ENCODE data around the gene ARL6IP1.
"Not testable (repeated sequence)": the region's sequence is repeated elsewhere in the genome, so short reads cannot be mapped to it uniquely, and the experiment has no call there.

ARL6IP1 gene

GRCh38 chr16:18742870-18743269 lies 58.5 kb downstream of the ARL6IP1 start:
- not testable (repeated sequence) for H3K4me1 Mint-ChIP-seq, H3K4me3 Mint-ChIP-seq, H3K36me3 Mint-ChIP-seq, H3K9me3 Mint-ChIP-seq, H3K27ac Mint-ChIP-seq, H3K27me3 Mint-ChIP-seq
- ATAC-seq: peak; percentile 34
